Stimulated activated CD8-positive, alpha-beta memory T cell treated with anti-CD3 and anti-CD28 coated beads, Interleukin-15, amount 100 ng/mL, for 48 hours (primary cell): ENCODE results near the gene NLGN2.

Experiments used
- DNase-seq, 2 donors: peaks; one replicate each; pipeline ENCODE4 v3.0.0-alpha.2; 2020; ENCODE audit warnings: low read depth in 2 of 2

Gene NLGN2

GRCh38 chr17:7466318-7466638, 58.6 kb downstream of the NLGN2 start:
- DNase-seq = no peak

- DNase-seq = no peak
Measured at GRCh38 chr17:7466639-7467341, 59.1 kb downstream of the NLGN2 start.

- no peak for DNase-seq
Measured at GRCh38 chr17:7467498-7467897, 59.9 kb downstream of the NLGN2 start.

- no peak for DNase-seq
Measured at GRCh38 chr17:7468290-7468689, 60.6 kb downstream of the NLGN2 start.

GRCh38 chr17:7468804-7469389, 61.3 kb downstream of the NLGN2 start:
- DNase-seq = no peak
